HEK293 (cell line): ENCODE data around the gene SLC39A5.

ENCODE experiments used
- KLF7 ChIP-seq: fragments of 450-650 bp; formaldehyde crosslinking; IDR thresholded peaks from 2 replicates; pipeline ENCODE4 v1.5.1; 2016; ENCODE audit warnings: missing biosample characterization, missing genetic modification characterization, borderline replicate concordance
- TRIM28 ChIP-seq: IDR thresholded peaks from 2 replicates; pipeline ENCODE4 v1.6.1; 2011; ENCODE audit warnings: low read length, control low read depth, borderline replicate concordance
- YY2 ChIP-seq: fragments of 450-650 bp; formaldehyde crosslinking; IDR thresholded peaks from 2 replicates; pipeline ENCODE4 v1.5.1; 2016; ENCODE audit warnings: missing biosample characterization, missing genetic modification characterization
- ZBTB20 ChIP-seq: fragments of 450-650 bp; formaldehyde crosslinking; IDR thresholded peaks from 2 replicates; pipeline ENCODE4 v1.5.1; 2016; ENCODE audit warnings: missing biosample characterization, missing genetic modification characterization
- ZNF112 ChIP-seq: fragments of 450-650 bp; formaldehyde crosslinking; IDR thresholded peaks from 2 replicates; pipeline ENCODE4 v1.5.0; 2017; ENCODE audit warnings: missing biosample characterization, missing genetic modification characterization
- ZNF140 ChIP-seq: fragments of 450-650 bp; formaldehyde crosslinking; IDR thresholded peaks from 2 replicates; pipeline ENCODE4 v1.5.1; 2016; ENCODE audit warnings: missing biosample characterization, missing genetic modification characterization
- ZNF146 ChIP-seq: fragments of 450-650 bp; formaldehyde crosslinking; IDR thresholded peaks from 2 replicates; pipeline ENCODE4 v1.5.1; 2016; ENCODE audit warnings: missing biosample characterization, missing genetic modification characterization
- ZNF221 ChIP-seq: fragments of 450-650 bp; formaldehyde crosslinking; IDR thresholded peaks from 2 replicates; pipeline ENCODE4 v1.5.1; 2017; ENCODE audit warnings: missing biosample characterization, missing genetic modification characterization, borderline replicate concordance
- ZNF223 ChIP-seq: fragments of 450-650 bp; formaldehyde crosslinking; IDR thresholded peaks from 2 replicates; pipeline ENCODE4 v1.5.1; 2016; ENCODE audit warnings: missing biosample characterization, missing genetic modification characterization
- ZNF248 ChIP-seq: fragments of 450-650 bp; formaldehyde crosslinking; IDR thresholded peaks from 2 replicates; pipeline ENCODE4 v1.5.1; 2017; ENCODE audit warnings: missing biosample characterization, missing genetic modification characterization
- ZNF266 ChIP-seq: fragments of 450-650 bp; formaldehyde crosslinking; IDR thresholded peaks from 2 replicates; pipeline ENCODE4 v1.5.1; 2016; ENCODE audit warnings: missing biosample characterization, missing genetic modification characterization, low read depth
- ZNF37A ChIP-seq: fragments of 450-650 bp; IDR thresholded peaks from 2 replicates; pipeline ENCODE4 v1.5.1; 2018; ENCODE audit warnings: missing biosample characterization, missing genetic modification characterization
- ZNF48 ChIP-seq: fragments of 450-650 bp; formaldehyde crosslinking; IDR thresholded peaks from 2 replicates; pipeline ENCODE4 v1.5.1; 2016; ENCODE audit warnings: missing biosample characterization, missing genetic modification characterization
- ZNF510 ChIP-seq: fragments of 450-650 bp; formaldehyde crosslinking; IDR thresholded peaks from 2 replicates; pipeline ENCODE4 v1.5.1; 2018; ENCODE audit warnings: mild to moderate bottlenecking, missing genetic modification characterization, missing biosample characterization; ENCODE audit not compliant: insufficient replicate concordance
- ZNF555 ChIP-seq: fragments of 450-650 bp; formaldehyde crosslinking; conservative IDR thresholded peaks from 2 replicates; pipeline ENCODE4 v1.5.1; 2017; ENCODE audit warnings: missing biosample characterization, mild to moderate bottlenecking, missing genetic modification characterization, inconsistent platforms
- ZNF558 ChIP-seq: fragments of 450-650 bp; formaldehyde crosslinking; IDR thresholded peaks from 2 replicates; pipeline ENCODE4 v1.5.1; 2016; ENCODE audit warnings: missing biosample characterization, missing genetic modification characterization
- ZNF560 ChIP-seq: fragments of 450-650 bp; formaldehyde crosslinking; IDR thresholded peaks from 2 replicates; pipeline ENCODE4 v1.5.1; 2017; ENCODE audit warnings: missing biosample characterization, missing genetic modification characterization, borderline replicate concordance
- ZNF600 ChIP-seq: fragments of 450-650 bp; formaldehyde crosslinking; IDR thresholded peaks from 2 replicates; pipeline ENCODE4 v1.5.1; 2016; ENCODE audit warnings: missing biosample characterization, missing genetic modification characterization
- ZNF629 ChIP-seq: fragments of 450-650 bp; formaldehyde crosslinking; IDR thresholded peaks from 2 replicates; pipeline ENCODE4 v1.5.1; 2017; ENCODE audit warnings: missing biosample characterization, missing genetic modification characterization
- ZNF654 ChIP-seq: fragments of 450-650 bp; formaldehyde crosslinking; IDR thresholded peaks from 2 replicates; pipeline ENCODE4 v1.5.1; 2016; ENCODE audit warnings: low read depth, missing biosample characterization, missing genetic modification characterization
- ZNF670 ChIP-seq: fragments of 450-650 bp; formaldehyde crosslinking; IDR thresholded peaks from 2 replicates; pipeline ENCODE4 v1.5.1; 2016; ENCODE audit warnings: missing biosample characterization, missing genetic modification characterization, low read depth
- ZNF677 ChIP-seq: fragments of 450-650 bp; IDR thresholded peaks from 2 replicates; pipeline ENCODE4 v1.5.0; 2018; ENCODE audit warnings: missing biosample characterization, mild to moderate bottlenecking, missing genetic modification characterization, moderate library complexity
- ZNF701 ChIP-seq: fragments of 450-650 bp; formaldehyde crosslinking; IDR thresholded peaks from 2 replicates; pipeline ENCODE4 v1.5.1; 2016; ENCODE audit warnings: missing biosample characterization, missing genetic modification characterization
- ZNF707 ChIP-seq: fragments of 450-650 bp; formaldehyde crosslinking; IDR thresholded peaks from 2 replicates; pipeline ENCODE4 v1.5.1; 2016; ENCODE audit warnings: missing biosample characterization, missing genetic modification characterization
- ZNF843 ChIP-seq: fragments of 450-650 bp; formaldehyde crosslinking; IDR thresholded peaks from 2 replicates; pipeline ENCODE4 v1.5.1; 2016; ENCODE audit warnings: missing biosample characterization, missing genetic modification characterization
- TF ChIP-seq, protein P1 (sequence below): fragments of 450-650 bp; formaldehyde crosslinking; IDR thresholded peaks from 2 replicates; pipeline ENCODE4 v1.5.1; 2017; ENCODE audit warnings: missing biosample characterization, missing genetic modification characterization
- TF ChIP-seq, protein P2 (sequence below): fragments of 450-650 bp; formaldehyde crosslinking; IDR thresholded peaks from 2 replicates; pipeline ENCODE4 v1.5.1; 2016; ENCODE audit warnings: missing biosample characterization, missing genetic modification characterization
- TF ChIP-seq, protein P3 (sequence below): fragments of 450-650 bp; formaldehyde crosslinking; IDR thresholded peaks from 2 replicates; pipeline ENCODE4 v1.5.1; 2016; ENCODE audit warnings: missing biosample characterization, missing genetic modification characterization
- TF ChIP-seq, protein P4 (sequence below): fragments of 450-650 bp; formaldehyde crosslinking; IDR thresholded peaks from 2 replicates; pipeline ENCODE4 v1.5.1; 2016; ENCODE audit warnings: missing biosample characterization, missing genetic modification characterization
- TF ChIP-seq, protein P5 (sequence below): fragments of 450-650 bp; formaldehyde crosslinking; IDR thresholded peaks from 2 replicates; pipeline ENCODE4 v1.5.1; 2017; ENCODE audit warnings: missing biosample characterization, missing genetic modification characterization
- TF ChIP-seq, protein P6 (sequence below): fragments of 450-650 bp; formaldehyde crosslinking; IDR thresholded peaks from 2 replicates; pipeline ENCODE4 v1.5.1; 2016; ENCODE audit warnings: missing biosample characterization, missing genetic modification characterization

Gene SLC39A5

DNA sequence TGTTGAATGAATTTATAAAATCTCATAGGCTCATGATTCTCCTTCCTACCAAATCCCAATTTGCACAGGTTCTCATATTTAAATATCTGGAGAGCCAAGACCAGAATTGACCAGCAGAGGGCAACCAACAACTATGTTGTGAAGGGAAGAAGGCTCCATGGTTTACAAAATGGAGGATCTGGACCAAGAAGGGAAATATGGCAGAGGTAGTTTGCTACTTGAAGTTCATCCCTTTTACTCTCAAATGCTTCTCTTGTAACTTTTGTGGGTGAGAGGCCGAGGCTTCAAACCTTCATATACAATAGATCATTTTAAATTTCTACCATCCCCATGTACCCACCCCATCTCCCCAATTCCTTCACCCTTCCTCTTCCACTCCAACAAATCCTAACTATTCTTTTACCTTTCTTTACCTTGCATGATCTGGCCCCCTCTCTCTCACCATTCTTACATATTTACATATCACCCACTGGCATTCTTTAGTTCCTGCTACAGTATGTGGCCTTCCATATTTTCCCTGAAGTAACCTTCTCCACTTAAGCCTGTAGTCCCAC is 36.7 kb upstream of the SLC39A5 start (continued):
- TF ChIP-seq ZNF510 (tag by site-specific recombination) (no peak), ZNF701 (tag by site-specific recombination) (no peak), ZNF140 (tag by site-specific recombination) (no peak), ZNF48 (tag by site-specific recombination) (no peak), ZBTB20 (tag by site-specific recombination) (no peak), ZNF221 (tag by site-specific recombination) (no peak), ZNF707 (tag by site-specific recombination) (no peak), YY2 (peak; percentile 59; the same call in 1 of the 2 replicates), ZNF248 (tag by site-specific recombination) (no peak), ZNF558 (tag by site-specific recombination) (no peak), ZNF670 (tag by site-specific recombination) (no peak), ZNF112 (no peak), ZNF223 (tag by site-specific recombination) (no peak), ZNF843 (tag by site-specific recombination) (no peak), ZNF677 (no peak), ZNF654 (tag by site-specific recombination) (peak; percentile 96), ZNF600 (tag by site-specific recombination) (peak; percentile 56; the same call in 1 of the 2 replicates), ZNF37A (tag by site-specific recombination) (no peak), ZNF629 (no peak), TRIM28 (no peak), KLF7 (tag by site-specific recombination) (no peak), ZNF555 (tag by site-specific recombination) (no peak), ZNF146 (tag by site-specific recombination) (no peak), ZNF560 (tag by site-specific recombination) (no peak), ZNF266 (no peak)
- TF ChIP-seq, protein P1, sequence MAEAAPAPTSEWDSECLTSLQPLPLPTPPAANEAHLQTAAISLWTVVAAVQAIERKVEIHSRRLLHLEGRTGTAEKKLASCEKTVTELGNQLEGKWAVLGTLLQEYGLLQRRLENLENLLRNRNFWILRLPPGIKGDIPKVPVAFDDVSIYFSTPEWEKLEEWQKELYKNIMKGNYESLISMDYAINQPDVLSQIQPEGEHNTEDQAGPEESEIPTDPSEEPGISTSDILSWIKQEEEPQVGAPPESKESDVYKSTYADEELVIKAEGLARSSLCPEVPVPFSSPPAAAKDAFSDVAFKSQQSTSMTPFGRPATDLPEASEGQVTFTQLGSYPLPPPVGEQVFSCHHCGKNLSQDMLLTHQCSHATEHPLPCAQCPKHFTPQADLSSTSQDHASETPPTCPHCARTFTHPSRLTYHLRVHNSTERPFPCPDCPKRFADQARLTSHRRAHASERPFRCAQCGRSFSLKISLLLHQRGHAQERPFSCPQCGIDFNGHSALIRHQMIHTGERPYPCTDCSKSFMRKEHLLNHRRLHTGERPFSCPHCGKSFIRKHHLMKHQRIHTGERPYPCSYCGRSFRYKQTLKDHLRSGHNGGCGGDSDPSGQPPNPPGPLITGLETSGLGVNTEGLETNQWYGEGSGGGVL (tag by site-specific recombination), result no peak
- TF ChIP-seq, protein P2, sequence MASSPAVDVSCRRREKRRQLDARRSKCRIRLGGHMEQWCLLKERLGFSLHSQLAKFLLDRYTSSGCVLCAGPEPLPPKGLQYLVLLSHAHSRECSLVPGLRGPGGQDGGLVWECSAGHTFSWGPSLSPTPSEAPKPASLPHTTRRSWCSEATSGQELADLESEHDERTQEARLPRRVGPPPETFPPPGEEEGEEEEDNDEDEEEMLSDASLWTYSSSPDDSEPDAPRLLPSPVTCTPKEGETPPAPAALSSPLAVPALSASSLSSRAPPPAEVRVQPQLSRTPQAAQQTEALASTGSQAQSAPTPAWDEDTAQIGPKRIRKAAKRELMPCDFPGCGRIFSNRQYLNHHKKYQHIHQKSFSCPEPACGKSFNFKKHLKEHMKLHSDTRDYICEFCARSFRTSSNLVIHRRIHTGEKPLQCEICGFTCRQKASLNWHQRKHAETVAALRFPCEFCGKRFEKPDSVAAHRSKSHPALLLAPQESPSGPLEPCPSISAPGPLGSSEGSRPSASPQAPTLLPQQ (tag by site-specific recombination), result 0 out of 2 replicates have a peak, but pooled peaks have one; percentile 37
- TF ChIP-seq, protein P3, sequence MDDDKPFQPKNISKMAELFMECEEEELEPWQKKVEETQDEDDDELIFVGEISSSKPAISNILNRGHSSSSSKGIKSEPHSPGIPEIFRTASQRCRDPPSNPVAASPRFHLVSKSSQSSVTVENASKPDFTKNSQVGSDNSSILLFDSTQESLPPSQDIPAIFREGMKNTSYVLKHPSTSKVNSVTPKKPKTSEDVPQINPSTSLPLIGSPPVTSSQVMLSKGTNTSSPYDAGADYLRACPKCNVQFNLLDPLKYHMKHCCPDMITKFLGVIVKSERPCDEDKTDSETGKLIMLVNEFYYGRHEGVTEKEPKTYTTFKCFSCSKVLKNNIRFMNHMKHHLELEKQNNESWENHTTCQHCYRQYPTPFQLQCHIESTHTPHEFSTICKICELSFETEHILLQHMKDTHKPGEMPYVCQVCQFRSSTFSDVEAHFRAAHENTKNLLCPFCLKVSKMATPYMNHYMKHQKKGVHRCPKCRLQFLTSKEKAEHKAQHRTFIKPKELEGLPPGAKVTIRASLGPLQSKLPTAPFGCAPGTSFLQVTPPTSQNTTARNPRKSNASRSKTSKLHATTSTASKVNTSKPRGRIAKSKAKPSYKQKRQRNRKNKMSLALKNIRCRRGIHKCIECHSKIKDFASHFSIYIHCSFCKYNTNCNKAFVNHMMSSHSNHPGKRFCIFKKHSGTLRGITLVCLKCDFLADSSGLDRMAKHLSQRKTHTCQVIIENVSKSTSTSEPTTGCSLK (tag by site-specific recombination), result no peak
- TF ChIP-seq, protein P4, sequence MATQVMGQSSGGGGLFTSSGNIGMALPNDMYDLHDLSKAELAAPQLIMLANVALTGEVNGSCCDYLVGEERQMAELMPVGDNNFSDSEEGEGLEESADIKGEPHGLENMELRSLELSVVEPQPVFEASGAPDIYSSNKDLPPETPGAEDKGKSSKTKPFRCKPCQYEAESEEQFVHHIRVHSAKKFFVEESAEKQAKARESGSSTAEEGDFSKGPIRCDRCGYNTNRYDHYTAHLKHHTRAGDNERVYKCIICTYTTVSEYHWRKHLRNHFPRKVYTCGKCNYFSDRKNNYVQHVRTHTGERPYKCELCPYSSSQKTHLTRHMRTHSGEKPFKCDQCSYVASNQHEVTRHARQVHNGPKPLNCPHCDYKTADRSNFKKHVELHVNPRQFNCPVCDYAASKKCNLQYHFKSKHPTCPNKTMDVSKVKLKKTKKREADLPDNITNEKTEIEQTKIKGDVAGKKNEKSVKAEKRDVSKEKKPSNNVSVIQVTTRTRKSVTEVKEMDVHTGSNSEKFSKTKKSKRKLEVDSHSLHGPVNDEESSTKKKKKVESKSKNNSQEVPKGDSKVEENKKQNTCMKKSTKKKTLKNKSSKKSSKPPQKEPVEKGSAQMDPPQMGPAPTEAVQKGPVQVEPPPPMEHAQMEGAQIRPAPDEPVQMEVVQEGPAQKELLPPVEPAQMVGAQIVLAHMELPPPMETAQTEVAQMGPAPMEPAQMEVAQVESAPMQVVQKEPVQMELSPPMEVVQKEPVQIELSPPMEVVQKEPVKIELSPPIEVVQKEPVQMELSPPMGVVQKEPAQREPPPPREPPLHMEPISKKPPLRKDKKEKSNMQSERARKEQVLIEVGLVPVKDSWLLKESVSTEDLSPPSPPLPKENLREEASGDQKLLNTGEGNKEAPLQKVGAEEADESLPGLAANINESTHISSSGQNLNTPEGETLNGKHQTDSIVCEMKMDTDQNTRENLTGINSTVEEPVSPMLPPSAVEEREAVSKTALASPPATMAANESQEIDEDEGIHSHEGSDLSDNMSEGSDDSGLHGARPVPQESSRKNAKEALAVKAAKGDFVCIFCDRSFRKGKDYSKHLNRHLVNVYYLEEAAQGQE (tag by site-specific recombination), result no peak
- TF ChIP-seq, protein P5, sequence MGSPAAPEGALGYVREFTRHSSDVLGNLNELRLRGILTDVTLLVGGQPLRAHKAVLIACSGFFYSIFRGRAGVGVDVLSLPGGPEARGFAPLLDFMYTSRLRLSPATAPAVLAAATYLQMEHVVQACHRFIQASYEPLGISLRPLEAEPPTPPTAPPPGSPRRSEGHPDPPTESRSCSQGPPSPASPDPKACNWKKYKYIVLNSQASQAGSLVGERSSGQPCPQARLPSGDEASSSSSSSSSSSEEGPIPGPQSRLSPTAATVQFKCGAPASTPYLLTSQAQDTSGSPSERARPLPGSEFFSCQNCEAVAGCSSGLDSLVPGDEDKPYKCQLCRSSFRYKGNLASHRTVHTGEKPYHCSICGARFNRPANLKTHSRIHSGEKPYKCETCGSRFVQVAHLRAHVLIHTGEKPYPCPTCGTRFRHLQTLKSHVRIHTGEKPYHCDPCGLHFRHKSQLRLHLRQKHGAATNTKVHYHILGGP, result no peak
- TF ChIP-seq, protein P6, sequence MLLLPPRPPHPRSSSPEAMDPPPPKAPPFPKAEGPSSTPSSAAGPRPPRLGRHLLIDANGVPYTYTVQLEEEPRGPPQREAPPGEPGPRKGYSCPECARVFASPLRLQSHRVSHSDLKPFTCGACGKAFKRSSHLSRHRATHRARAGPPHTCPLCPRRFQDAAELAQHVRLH (tag by site-specific recombination), result 0 out of 2 replicates have a peak, but pooled peaks have one; percentile 15
